Breast epithelium (tissue), 3 donors: Measurements from ENCODE around the gene DUOX2.

ENCODE experiments used
- CTCF ChIP-seq, 3 donors: fragments of 450-650 bp; IDR thresholded peaks; one replicate each; pipeline ENCODE4 v1.5.1; 2016 to 2017; ENCODE audit warnings: antibody characterized with exemption in 3 of 3, mild to moderate bottlenecking in 3 of 3, moderate library complexity in 3 of 3
- POLR2A ChIP-seq: fragments of 450-650 bp; IDR thresholded peaks from one replicate; pipeline ENCODE4 v1.6.1; 2016; ENCODE audit warnings: antibody characterized with exemption, mild to moderate bottlenecking, moderate library complexity
- POLR2AphosphoS5 ChIP-seq, 3 donors: sonication (generic); formaldehyde crosslinking; IDR thresholded peaks; one replicate each; pipeline ENCODE4 v1.6.1; 2017; ENCODE audit warnings: antibody characterized with exemption in 3 of 3

- TF ChIP-seq POLR2AphosphoS5 (IDR thresholded peaks at IDR 0.05): no peak
- no peak for TF ChIP-seq CTCF (IDR thresholded peaks at IDR 0.05)
- no peak for TF ChIP-seq POLR2A
Observed at GRCh38 chr15:45136378-45136764, 22.4 kb upstream of the DUOX2 start.
